GM23338 (cell line): ENCODE data around the gene CASTOR1. TPM values are rescaled to one million over a fixed set of nuclear protein-coding genes. Genes with fewer than 3 reads are reported as not detected.

ENCODE experiments used
- ATAC-seq: fragments of 200-7000 bp; cut with Tn5 transposase; 3 replicates; pipeline ENCODE4 v1.9.1; 2020
- DNase-seq: peaks from one replicate; pipeline ENCODE4 v3.0.0-alpha.2; 2015; ENCODE audit warnings: low spot score
- H2AFZ ChIP-seq: fragments of 200-600 bp; sonication (generic); 2 replicates; pipeline ENCODE4 v1.8.0; 2016; ENCODE audit warnings: antibody characterized with exemption, mild to moderate bottlenecking, moderate library complexity
- H3F3A ChIP-seq: fragments of 200-600 bp; sonication (generic); replicated peaks from 2 replicates; pipeline ENCODE4 v1.8.0; 2017; ENCODE audit warnings: antibody characterized with exemption, mixed run types, low read depth
- H3K27ac ChIP-seq: fragments of 200-600 bp; sonication (generic); 2 replicates; pipeline ENCODE4 v1.6.1; 2016; ENCODE audit warnings: low read depth
- H3K27me3 ChIP-seq: fragments of 200-600 bp; sonication (generic); 2 replicates; pipeline ENCODE4 v1.8.0; 2016; ENCODE audit warnings: mild to moderate bottlenecking, mixed run types, moderate library complexity; ENCODE audit not compliant: insufficient read depth
- H3K36me3 ChIP-seq: fragments of 200-600 bp; sonication (generic); 2 replicates; pipeline ENCODE4 v1.8.0; 2016; ENCODE audit warnings: mild to moderate bottlenecking; ENCODE audit not compliant: insufficient read depth
- H3K4me1 ChIP-seq: fragments of 200-600 bp; sonication (generic); 2 replicates; pipeline ENCODE4 v1.8.0; 2016; ENCODE audit warnings: mild to moderate bottlenecking, moderate library complexity; ENCODE audit not compliant: insufficient read depth
- H3K4me2 ChIP-seq: fragments of 200-600 bp; sonication (generic); 2 replicates; pipeline ENCODE4 v1.7.1; 2017; ENCODE audit warnings: mixed run types
- H3K4me3 ChIP-seq: fragments of 200-600 bp; sonication (generic); 2 replicates; pipeline ENCODE4 v1.6.1; 2016; ENCODE audit warnings: mixed run types
- H3K79me2 ChIP-seq: fragments of 200-600 bp; sonication (generic); replicated peaks from 2 replicates; pipeline ENCODE4 v1.8.0; 2017; ENCODE audit warnings: mild to moderate bottlenecking; ENCODE audit not compliant: insufficient read depth
- H3K9me2 ChIP-seq: fragments of 200-600 bp; sonication (generic); 2 replicates; pipeline ENCODE4 v1.8.0; 2017; ENCODE audit not compliant: insufficient read depth
- H4K20me1 ChIP-seq: fragments of 200-600 bp; sonication (generic); replicated peaks from 2 replicates; pipeline ENCODE4 v1.8.0; 2017; ENCODE audit warnings: mild to moderate bottlenecking; ENCODE audit not compliant: insufficient read depth
- H3K27ac Mint-ChIP-seq: 2 replicates; pipeline ENCODE4 v1.8.0; 2020; ENCODE audit warnings: inconsistent platforms, mild to moderate bottlenecking, moderate library complexity, mixed read lengths
- H3K27me3 Mint-ChIP-seq: 3 replicates; pipeline ENCODE4 v1.8.0; 2022; ENCODE audit warnings: low read depth, mild to moderate bottlenecking, moderate library complexity, mixed read lengths, inconsistent platforms; ENCODE audit not compliant: insufficient read depth, poor library complexity
- H3K36me3 Mint-ChIP-seq: 3 replicates; pipeline ENCODE4 v1.8.0; 2021; ENCODE audit warnings: low read depth, mild to moderate bottlenecking, inconsistent platforms, moderate library complexity, mixed read lengths
- H3K4me1 Mint-ChIP-seq: 3 replicates; pipeline ENCODE4 v1.8.0; 2020; ENCODE audit warnings: mild to moderate bottlenecking, inconsistent platforms, mixed read lengths
- H3K4me3 Mint-ChIP-seq: 3 replicates; pipeline ENCODE4 v1.8.0; 2021; ENCODE audit warnings: moderate library complexity, mild to moderate bottlenecking, inconsistent platforms, mixed read lengths
- H3K9me3 Mint-ChIP-seq: 3 replicates; pipeline ENCODE4 v1.8.0; 2020; ENCODE audit warnings: moderate library complexity, mild to moderate bottlenecking, inconsistent platforms, mixed read lengths
- CREB1 ChIP-seq: fragments of 250-450 bp; sonication (Bioruptor Pico); IDR thresholded peaks from 2 replicates; pipeline ENCODE4 v1.5.0; 2020; ENCODE audit warnings: low read depth, mild to moderate bottlenecking, moderate library complexity
- CTCF ChIP-seq, 2 experiments: fragments of 200-600 bp in 1 of 2; sonication (generic) in 1 of 2; conservative IDR thresholded peaks; 2 replicates each; pipeline versions ENCODE4 v1.5.1 to v1.6.1; 2016 to 2017; ENCODE audit warnings: antibody characterized with exemption in 2 of 2, low read depth in 2 of 2, mild to moderate bottlenecking in 2 of 2, moderate library complexity in 1 of 2
- ETS1 ChIP-seq: IDR thresholded peaks from 2 replicates; pipeline ENCODE4 v1.6.1; 2016; ENCODE audit warnings: antibody characterized with exemption
- EZH2 ChIP-seq: fragments of 200-600 bp; sonication (generic); IDR thresholded peaks from one replicate; pipeline ENCODE4 v1.8.0; 2017; ENCODE audit warnings: antibody characterized with exemption, mild to moderate bottlenecking, low read depth; ENCODE audit not compliant: unreplicated experiment
- EZH2phosphoT487 ChIP-seq: fragments of 200-600 bp; sonication (generic); IDR thresholded peaks from one replicate; pipeline ENCODE4 v1.8.1; 2018; ENCODE audit warnings: antibody characterized with exemption; ENCODE audit not compliant: unreplicated experiment
- JUNB ChIP-seq: IDR thresholded peaks from one replicate; pipeline ENCODE4 v1.6.1; 2016; ENCODE audit warnings: antibody characterized with exemption; ENCODE audit not compliant: unreplicated experiment
- NANOG ChIP-seq: IDR thresholded peaks from 2 replicates; pipeline ENCODE4 v1.6.1; 2016; ENCODE audit warnings: antibody characterized with exemption, borderline replicate concordance
- POLR2AphosphoS5 ChIP-seq: IDR thresholded peaks from 2 replicates; pipeline ENCODE4 v1.6.1; 2016; ENCODE audit warnings: antibody characterized with exemption, low read depth
- STAT1 ChIP-seq: IDR thresholded peaks from one replicate; pipeline ENCODE4 v1.6.1; 2016; ENCODE audit warnings: antibody characterized with exemption; ENCODE audit not compliant: unreplicated experiment
- ZNF114 ChIP-seq: fragments of 250-450 bp; sonication (Bioruptor Pico); IDR thresholded peaks from 2 replicates; pipeline ENCODE4 v1.5.0; 2020; ENCODE audit warnings: mild to moderate bottlenecking, moderate library complexity
- ZNF331 ChIP-seq: fragments of 250-450 bp; sonication (Bioruptor Pico); IDR thresholded peaks from 2 replicates; pipeline ENCODE4 v1.5.0; 2020; ENCODE audit warnings: low read depth, mild to moderate bottlenecking, moderate library complexity
- ZNF462 ChIP-seq: fragments of 250-450 bp; sonication (Bioruptor Pico); IDR thresholded peaks from 2 replicates; pipeline ENCODE4 v1.5.0; 2020; ENCODE audit warnings: mild to moderate bottlenecking, moderate library complexity
- polyA plus RNA-seq: library from polyadenylated mRNA; unstranded; fragments of >200 nt; fragmentation: Nextera tagmentation; extraction: Ambion mirVana; gene quantifications from 2 replicates; pipeline ENCODE4 v1.2.1, GENCODE V29; 2016
- total RNA-seq: library from RNA; depleted of rRNA; stranded (reverse); fragments of >200 nt; shearing (Covaris generic); gene quantifications from 2 replicates; pipeline ENCODE4 v1.2.3, GENCODE V29; 2014
- TF ChIP-seq, protein P1 (sequence below): IDR thresholded peaks from one replicate; pipeline ENCODE4 v1.6.1; 2018; ENCODE audit warnings: antibody characterized with exemption; ENCODE audit not compliant: unreplicated experiment

The CASTOR1 gene
- total and polyA plus RNA-seq, 2 experiments from 2014 or later: 11.3 to 23.2 TPM

- TF ChIP-seq EZH2: no peak
- TF ChIP-seq ZNF114 (CRISPR knock-in tag): no peak
- TF ChIP-seq POLR2AphosphoS5: no peak
- no peak for TF ChIP-seq EZH2phosphoT487
- TF ChIP-seq, protein P1, sequence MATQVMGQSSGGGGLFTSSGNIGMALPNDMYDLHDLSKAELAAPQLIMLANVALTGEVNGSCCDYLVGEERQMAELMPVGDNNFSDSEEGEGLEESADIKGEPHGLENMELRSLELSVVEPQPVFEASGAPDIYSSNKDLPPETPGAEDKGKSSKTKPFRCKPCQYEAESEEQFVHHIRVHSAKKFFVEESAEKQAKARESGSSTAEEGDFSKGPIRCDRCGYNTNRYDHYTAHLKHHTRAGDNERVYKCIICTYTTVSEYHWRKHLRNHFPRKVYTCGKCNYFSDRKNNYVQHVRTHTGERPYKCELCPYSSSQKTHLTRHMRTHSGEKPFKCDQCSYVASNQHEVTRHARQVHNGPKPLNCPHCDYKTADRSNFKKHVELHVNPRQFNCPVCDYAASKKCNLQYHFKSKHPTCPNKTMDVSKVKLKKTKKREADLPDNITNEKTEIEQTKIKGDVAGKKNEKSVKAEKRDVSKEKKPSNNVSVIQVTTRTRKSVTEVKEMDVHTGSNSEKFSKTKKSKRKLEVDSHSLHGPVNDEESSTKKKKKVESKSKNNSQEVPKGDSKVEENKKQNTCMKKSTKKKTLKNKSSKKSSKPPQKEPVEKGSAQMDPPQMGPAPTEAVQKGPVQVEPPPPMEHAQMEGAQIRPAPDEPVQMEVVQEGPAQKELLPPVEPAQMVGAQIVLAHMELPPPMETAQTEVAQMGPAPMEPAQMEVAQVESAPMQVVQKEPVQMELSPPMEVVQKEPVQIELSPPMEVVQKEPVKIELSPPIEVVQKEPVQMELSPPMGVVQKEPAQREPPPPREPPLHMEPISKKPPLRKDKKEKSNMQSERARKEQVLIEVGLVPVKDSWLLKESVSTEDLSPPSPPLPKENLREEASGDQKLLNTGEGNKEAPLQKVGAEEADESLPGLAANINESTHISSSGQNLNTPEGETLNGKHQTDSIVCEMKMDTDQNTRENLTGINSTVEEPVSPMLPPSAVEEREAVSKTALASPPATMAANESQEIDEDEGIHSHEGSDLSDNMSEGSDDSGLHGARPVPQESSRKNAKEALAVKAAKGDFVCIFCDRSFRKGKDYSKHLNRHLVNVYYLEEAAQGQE: no peak
- no peak for TF ChIP-seq JUNB
- no peak for TF ChIP-seq STAT1
- TF ChIP-seq CTCF (conservative IDR thresholded peaks at IDR 0.05; ENCODE audit: low read depth in 2 of 2): no peak
- TF ChIP-seq ZNF331 (CRISPR knock-in tag): no peak
- TF ChIP-seq NANOG: no peak
- no peak for TF ChIP-seq CREB1 (CRISPR knock-in tag)
- no peak for TF ChIP-seq ZNF462 (CRISPR knock-in tag)
- TF ChIP-seq ETS1: no peak
- peaks cover 32% of the 10 kb centered on the region for H3K4me1 ChIP-seq
- Mint-ChIP-seq H3K4me1 (peaks cover 42% of the 10 kb centered on the region), H3K27ac (no peak overlapping the region), H3K27me3 (peaks cover 8% of the 10 kb centered on the region), H3K36me3 (no peaks in the 10 kb centered on the region; the same call in 2 of the 3 replicates), H3K4me3 (no peak overlapping the region), H3K9me3 (no peaks in the 10 kb centered on the region; the same call in 2 of the 3 replicates)
- H3K79me2 ChIP-seq: no peaks in the 10 kb centered on the region
- peak overlapping the region; percentile 85; the same call in 1 of the 2 replicates for H2AFZ ChIP-seq
- H3K27ac ChIP-seq: no peak overlapping the region
- H3K27me3 ChIP-seq: no peaks in the 10 kb centered on the region
- no peaks in the 10 kb centered on the region for H4K20me1 ChIP-seq
- H3K4me2 ChIP-seq: peak overlapping the region; percentile 48; the same call in 1 of the 2 replicates
- ATAC-seq: peak; percentile 12; the same call in 1 of the 3 replicates
- no peaks in the 10 kb centered on the region for H3F3A ChIP-seq
- no peak overlapping the region for H3K4me3 ChIP-seq
- H3K9me2 ChIP-seq: no peaks in the 10 kb centered on the region
- DNase-seq: peak; percentile 56
- H3K36me3 ChIP-seq: no peaks in the 10 kb centered on the region
These were observed 53.6 kb downstream of the CASTOR1 start for GRCh38 chr22:30235687-30236170.
